DLD1 (cell line): ENCODE data around the gene FBXW9.
"Not testable (repeated sequence)": the region's sequence is repeated elsewhere in the genome, so short reads cannot be mapped to it uniquely, and the experiment has no call there.

Experiments used
- in situ Hi-C: cut with HindIII; loops from 2 replicates; pipeline ENCODE4 v1.10.0; 2017; ENCODE audit warnings: low sequenced_read_pairs

Gene FBXW9

DNA sequence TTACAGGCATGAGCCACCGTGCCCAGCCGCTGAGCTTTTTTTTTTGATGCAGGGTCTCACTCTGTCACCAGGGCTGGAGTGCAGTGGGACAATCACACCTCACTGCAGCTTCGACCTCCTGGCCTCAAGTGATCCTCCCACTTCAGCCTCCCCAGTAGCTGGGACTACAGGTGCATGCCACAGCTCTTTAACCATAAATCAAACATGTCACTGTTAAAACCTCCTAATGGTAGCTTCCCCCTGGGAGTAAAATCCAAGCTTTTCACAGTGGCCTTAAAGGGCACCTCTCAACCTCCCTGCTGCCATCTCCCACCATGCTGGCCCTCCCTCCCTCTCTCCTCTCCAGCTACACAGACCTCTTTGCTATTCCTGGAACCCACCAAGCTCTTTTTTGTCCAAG lies 10.6 kb downstream of the FBXW9 start:
- in situ Hi-C loops, result no loop called here

DNA sequence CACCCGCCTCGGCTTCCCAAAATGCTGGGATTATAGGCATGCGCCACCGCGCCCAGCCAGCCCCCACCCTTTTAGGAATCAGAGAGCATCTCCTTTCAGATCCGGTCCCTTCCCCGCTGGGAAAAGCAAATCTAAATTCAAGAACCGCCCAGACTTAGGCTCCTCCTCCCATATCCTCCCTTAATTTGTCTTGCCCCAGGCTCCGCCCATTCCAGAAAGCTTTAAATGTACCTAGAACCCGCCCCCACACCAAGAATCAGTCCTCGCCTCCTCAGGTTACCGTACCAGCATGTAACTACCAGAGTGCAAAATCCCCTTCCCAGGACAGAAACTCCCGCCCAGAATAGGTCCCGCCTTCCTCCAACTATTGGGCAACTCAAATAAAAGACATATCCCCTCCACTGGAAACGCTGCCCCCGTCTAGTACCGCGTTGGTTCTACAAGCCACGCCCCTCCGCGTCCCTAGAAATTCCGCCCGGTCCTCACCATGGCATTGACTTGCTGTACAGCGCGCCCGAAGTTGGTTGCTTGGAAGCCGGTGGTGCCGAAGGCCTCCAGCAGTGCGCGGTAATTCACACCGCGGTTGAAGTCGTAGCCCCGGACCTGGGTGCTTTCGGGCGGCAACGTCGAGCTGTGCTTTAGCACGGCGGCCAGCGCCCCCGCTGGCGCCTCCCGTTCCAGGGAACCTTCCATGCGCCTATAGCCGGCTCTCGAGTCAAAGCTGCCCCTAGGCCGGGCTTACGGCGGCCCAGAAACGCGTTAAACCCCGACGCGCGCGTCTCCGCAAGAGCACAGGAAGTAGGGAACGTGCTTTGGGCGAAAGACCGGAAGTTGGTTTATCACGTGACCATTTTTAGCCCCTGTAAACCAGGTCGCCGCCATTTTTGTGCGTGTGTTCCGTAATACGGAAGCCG lies 15.1 kb downstream of the FBXW9 start, which contains the start of gene DHPS:
DHPS (minus strand) TSS at position 807 of the 914 bp plus-strand sequence; CDS start at position 693, 114 bp downstream.
- in situ Hi-C loops, result no loop called here

DNA sequence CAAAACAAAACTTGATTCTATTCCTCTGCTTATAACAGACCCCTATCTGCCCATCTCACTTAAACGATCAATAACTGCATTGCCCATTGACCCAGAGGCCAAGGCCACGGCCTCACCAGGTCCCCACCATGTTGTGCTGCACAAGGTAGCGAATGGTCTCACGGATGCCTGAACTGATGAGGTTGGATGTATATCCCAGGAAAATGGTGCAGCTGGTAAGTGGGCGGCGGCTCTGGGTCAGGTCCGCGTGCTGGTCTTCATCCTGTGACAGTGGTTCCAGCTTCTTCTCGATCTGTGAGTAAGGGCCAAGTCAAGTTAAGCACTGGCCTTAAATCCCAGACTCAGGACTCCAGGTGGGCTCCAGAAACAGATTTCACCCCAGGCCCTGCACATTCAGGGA lies 16.4 kb downstream of the FBXW9 start:
- in situ Hi-C loops, result no loop called here

DNA sequence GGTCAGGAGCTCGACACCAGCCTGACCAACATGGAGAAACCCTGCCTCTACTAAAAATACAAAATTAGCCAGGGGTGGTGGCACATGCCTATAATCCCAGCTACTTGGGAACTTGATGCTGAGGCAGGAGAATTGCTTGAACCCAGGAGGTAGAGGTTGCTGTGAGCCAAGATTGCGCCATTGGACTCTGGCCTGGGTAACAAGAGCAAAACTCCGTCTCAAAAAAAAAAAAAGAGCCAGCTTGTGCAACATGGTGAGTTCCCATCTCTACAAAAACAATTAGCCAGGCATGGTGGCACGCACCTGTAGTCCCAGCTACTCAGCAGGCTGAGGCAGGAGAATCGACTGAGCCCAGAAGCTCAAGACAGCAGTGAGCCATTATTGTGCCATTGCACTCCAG lies 18.4 kb downstream of the FBXW9 start:
- in situ Hi-C loops, result not testable (repeated sequence)

DNA sequence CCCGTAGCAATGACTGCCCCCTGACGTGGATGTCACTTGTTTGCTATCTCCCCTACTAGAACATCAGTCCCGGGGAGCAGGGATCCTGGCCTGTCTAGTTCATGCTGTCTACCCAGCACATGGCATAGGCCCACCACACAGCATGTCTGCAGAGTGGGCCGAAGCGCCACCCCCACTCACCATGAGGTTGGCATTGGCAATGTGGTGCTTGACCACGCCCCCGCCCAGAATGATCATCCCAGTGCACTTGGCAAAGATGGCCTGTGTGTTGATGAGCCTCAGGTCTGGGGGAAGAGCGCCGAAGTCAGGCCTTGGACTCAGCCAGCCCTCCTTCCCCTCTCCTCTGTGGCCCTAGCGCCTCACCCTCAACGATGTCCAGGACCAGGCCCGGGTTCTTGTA lies 19.5 kb downstream of the FBXW9 start:
- in situ Hi-C loops, result no loop called here

DNA sequence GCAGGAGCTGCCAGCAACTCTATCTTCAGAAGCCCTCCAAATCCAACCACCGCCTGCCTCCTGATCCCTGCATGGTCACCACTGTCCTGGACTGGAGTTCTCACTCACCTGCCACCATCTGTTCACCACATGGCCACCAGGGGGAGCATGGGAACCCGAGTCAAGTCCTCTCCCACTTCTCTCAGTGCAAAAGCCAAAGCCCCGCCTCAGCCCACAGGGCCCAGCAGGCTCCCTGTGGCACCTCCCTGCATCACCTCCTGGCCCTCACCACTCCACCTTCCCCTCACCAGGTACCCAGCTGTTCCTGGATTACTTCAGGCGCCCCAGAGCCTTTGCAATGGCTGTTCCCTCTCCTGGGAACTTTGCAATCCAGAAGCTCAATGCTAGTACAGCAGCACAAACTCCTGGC lies 20.0 kb downstream of the FBXW9 start:
- in situ Hi-C loops, result no loop called here

DNA sequence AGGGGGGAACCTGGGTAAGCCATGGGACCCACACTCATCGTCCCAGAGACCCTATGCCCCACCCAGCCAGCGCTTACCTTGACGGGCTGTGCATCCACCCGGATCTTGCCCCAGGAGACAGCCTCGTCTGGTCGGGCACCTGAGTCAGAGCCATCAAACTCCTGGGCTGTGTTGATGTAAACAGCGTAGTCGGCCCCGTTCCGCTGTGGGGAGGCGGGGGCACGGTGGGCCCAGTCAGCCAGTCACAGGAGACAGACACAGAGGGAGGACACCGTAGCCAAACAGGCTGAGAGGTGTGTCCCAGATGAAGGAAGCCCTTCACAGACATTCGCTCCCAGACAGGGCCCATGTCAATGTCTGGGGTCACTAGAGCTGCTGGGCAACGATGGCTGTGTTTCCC lies 20.5 kb downstream of the FBXW9 start:
- in situ Hi-C loops, result no loop called here

DNA sequence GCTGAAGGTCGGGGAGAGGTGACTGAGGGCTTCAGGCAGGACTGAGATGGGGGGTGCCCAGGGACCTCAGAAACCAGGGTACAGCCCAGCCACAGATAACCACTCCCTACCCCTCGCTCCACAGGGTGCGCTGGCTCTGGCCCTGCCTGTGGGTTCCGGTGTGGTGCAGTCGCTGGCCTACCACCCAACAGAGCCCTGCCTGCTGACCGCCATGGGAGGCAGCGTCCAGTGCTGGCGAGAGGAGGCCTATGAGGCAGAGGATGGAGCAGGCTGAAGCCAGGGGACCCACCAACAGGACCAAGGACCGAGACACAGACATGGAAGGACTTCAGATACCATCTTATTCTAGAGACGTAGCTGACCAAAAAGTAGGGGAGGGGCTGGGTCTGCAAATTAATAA lies 21.0 kb downstream of the FBXW9 start:
- in situ Hi-C loops, result no loop called here

DNA sequence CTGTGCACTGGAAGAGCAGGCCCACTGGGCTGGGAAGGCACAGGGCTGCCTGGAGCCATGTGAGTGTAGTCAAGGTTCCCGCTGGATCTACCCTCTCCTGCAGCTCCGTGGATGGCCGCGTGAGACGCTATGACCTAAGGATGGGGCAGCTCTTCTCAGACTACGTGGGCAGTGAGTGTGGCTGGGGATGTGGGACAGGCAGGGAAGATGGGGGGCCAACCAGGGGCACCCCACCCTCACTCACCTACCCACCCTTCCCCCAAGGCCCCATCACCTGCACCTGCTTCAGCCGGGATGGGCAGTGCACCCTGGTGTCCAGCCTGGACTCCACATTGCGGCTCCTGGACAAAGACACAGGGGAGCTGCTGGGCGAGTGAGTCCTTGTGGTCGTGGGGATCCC lies 23.7 kb downstream of the FBXW9 start:
- in situ Hi-C loops, result no loop called here

DNA sequence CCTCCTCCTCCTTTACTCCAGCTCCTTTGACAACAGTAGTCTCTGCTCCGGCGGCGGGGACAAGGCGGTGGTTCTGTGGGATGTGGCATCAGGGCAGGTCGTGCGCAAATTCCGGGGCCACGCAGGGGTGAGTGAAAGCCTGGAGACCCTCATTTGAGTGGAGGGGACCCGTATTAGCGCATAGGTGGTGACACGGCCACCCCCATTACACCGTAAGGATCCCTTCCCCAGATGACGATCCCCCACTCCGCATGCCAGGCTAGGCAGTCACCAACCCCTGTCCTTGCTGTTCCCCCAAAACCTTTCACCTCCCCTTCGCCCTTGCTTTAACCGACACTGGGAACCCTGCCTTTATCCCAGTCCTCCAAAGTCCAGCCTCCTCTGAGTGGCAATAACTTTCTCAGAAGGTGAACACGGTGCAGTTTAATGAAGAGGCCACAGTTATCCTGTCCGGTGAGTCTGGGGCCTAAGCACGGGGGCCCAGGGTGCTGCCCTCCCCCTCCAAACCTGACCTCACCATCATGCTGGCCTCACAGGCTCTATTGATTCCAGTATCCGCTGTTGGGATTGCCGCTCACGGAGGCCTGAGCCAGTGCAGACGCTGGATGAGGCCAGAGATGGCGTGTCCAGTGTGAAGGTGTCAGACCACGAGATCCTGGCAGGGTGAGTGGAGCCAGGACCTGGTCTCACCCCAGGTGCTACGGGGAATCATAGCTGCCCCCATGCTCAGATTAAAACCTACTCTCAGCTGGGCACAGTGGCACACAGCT lies 26.1 kb downstream of the FBXW9 start:
- in situ Hi-C loops, result no loop called here

DNA sequence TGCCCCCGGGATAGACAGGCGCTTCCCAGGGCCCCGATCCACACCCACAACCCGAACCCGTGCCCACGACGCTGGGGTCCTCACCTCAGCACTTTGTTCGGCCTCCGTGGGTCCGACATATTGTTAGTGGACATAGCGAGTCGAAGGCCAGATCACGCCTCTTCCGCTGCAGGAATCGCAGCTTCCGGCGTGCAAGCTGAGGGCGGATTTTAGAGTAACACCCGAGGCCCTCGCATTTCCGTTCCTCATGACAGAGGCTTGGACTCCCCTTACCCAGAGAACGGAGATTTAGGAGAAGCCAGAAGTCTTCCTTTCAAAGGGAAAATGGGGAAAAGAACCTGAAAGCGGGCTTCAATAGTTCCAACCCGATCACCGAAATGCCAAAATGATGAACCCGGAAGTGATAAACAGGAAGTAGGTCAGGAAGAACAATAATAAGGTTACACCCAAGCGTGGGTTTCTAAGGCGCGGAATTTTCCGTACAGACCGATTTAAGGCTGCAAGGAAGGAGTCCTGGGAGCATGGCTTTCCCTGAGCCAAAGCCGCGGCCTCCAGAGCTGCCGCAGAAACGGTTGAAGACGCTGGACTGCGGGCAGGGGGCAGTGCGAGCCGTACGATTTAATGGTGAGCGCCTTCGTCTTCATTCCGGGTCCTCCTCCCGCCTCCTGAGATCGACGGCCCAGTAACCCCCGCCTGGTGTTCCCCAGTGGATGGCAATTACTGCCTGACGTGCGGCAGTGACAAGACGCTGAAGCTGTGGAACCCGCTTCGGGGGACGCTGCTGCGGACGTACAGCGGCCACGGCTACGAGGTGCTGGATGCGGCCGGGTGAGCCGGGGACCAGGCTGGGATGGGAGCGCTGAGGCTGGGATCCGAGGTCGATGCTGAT lies 26.9 kb downstream of the FBXW9 start:
- in situ Hi-C loops, result no loop called here

DNA sequence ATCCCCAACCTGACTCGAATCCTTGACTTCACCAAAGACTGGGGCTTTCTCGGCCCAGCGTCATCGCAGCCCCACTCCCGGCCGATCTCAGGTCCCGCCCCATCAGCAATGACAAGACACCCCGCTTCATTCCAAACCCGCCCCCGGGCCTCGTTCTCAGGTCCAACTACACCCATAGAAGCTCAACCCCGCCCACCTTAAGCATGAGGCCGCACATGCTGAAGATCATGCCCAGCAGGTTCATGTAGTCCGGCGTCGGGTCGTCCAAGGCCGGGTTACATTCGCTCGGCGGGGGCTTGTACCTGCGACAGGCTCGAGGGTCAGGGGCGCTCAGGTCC lies 27.5 kb downstream of the FBXW9 start:
- in situ Hi-C loops, result no loop called here

DNA sequence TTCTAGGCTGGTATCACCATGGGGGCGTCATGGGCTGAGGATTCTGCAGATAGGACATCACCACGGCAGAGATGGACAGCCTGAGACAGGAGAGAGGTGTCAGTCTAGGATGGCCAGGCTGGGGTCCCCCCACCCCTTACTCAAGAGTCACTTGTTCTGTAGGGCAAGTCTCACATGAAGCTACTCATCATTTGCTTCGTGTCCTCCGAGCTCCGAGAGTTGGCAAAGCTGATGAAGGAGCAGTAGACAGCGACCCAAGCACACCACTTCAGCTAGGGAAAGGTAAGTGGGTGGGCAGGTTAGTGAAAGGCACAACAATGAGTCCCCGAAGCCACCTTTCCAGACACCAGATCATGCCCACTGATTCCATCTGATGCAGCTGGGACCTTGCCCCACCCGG lies 28.1 kb downstream of the FBXW9 start:
- in situ Hi-C loops, result no loop called here

DNA sequence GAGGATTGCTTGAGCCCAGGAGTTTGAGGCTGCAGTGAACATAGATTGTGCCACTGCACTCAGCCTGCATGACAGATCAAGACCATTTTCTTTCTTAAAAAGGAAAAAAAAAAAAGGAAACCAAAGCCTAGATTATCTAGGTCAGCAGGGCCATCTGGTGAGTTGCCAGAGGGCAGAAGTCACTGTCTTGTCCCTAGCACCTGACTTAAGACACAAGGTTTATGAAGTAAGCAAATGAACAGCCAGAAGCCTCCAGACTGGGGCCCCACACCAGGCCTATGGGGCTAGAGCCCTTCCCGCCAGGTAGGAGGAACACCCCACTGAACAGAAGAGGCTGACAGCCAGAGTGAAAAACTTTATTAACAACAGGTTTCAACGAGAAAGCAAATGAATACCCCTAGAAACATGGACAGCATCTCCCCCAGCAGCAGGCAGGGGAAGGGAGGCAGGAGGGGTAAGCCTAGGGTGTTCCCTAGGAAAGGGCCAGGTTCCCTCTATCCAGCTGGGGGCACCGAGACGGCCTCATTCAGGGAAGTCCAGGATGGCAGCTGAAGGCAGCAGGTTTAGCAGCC lies 28.6 kb downstream of the FBXW9 start:
- in situ Hi-C loops, result no loop called here

DNA sequence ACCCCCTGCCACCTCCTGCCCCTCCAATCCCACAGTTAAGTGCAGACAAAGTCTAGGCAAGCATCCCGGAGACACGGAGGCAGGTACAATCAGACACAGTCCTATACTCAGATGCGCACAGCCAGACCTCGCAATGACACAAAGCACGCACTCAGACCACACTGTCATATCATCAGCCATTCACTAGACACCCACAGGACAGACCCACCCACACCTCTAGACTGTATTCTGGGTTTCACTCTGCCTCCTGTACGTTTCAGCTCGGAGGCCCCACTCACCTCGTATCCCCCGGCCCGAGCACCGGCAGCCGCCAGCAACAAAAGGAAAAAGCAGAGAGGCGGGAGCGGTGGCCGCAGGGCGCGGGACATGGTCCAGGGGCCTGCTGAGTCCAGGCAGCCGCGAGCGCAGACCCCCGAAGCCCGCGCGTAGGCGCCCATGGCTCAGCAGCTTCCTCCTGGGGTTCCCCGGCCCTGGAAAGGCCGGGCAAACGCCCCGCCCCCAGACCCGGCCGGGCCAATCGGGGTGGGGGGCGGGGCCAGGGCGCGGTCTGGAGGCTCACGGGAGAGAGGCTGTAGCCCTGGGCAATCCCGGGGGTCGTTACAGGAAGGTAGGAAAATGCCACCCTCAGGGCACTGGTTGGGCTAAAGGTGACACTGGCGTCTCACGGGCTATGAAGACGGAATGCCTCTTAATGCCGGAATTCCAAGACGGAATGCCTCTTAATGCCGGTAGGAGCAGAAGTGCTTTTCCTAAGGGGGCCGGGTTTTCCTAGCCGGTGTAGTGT lies 30.0 kb downstream of the FBXW9 start, which contains the start of the genes MAN2B1 and WDR83:
MAN2B1 (minus strand) TSS at position 478 of the 784 bp plus-strand sequence; CDS start at position 437, 41 bp downstream.
WDR83 (plus strand) TSS at position 543 of the 784 bp plus-strand sequence. CDS start 2,984 bp downstream, outside the sequence.
- in situ Hi-C loops, result no loop called here

DNA sequence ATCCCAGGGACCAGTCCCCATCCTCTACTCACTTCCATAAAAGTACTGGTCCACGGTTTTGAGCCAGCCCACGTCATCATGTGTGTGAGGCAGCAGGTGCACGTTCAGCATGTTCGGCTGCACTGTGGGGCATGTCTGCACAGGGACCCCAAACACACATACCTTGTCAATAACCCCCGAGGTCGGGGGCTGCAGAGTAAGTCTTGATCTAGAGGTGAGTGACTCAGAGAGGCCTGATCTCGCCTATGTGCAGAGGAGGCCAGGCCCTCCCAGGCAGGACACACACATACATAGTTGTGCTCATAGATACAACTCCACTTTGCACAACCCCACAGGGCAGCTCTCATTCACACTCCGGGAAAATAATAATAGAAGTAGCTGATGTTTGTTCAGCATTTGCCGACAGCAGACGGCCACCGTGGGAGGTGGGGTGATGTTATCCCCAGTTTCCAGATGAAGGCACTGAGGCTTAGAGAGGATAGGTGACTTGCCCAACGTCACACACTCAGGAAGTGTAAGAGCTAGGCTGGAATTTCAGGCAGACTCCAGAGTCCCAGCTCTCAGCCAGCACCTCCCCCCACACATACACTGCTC lies 30.7 kb downstream of the FBXW9 start:
- in situ Hi-C loops, result no loop called here

DNA sequence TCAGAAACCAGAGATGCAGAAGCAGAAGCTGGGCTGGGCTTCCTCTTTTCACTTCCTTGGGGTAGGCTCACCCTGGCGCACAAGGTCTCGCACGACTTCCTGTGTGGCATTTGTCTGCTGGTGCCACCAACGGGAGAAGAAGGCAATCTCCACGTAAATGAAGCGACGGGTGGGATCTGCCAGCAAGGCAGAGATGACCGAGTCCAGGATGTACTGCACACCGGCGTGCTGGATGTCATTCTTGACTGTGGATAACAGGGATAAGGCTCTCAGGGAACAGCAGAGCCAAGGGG lies 31.2 kb downstream of the FBXW9 start:
- in situ Hi-C loops, result no loop called here

DNA sequence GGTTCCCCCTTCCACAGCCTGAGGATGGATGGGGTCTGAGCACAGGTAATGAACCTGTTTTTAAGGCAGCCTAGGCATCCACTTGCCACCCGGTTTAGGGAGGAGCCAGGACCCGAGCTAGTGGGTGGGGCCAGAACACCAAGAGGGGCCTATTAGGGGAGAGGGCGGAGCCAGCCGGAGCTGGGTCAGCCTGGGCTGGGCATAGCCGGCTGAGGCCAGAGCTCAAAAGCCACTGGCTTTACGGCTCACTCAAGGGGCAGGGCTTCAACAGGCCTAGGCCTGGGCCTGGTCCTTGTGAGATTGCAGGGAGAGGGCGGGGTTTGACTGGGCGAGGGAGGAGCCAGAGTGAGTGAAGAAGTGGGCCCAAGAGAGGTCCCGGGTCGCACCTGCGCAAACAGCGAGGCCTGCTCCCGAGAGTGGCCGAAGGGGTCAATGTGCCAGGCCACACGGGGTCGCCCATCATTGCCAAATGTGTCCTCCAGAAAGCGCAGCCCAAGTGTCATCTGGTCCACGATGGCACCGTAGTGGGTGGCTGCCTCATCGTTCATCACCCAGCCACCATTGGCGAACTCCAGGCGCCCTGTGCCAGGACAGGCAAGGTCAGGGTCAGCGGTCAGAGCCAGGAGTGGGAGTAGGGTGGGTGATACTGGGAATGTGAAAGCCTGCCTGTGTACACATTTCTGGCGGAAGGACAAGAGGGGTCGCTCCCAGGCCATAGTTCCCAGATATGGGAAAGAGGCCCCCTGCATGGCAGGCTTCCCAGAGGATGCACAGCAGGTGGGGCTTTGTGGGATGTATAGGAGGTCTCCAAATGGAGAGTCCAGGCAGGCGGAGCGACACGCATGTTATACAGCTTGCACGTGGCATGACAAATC lies 31.8 kb downstream of the FBXW9 start:
- in situ Hi-C loops, result no loop called here

DNA sequence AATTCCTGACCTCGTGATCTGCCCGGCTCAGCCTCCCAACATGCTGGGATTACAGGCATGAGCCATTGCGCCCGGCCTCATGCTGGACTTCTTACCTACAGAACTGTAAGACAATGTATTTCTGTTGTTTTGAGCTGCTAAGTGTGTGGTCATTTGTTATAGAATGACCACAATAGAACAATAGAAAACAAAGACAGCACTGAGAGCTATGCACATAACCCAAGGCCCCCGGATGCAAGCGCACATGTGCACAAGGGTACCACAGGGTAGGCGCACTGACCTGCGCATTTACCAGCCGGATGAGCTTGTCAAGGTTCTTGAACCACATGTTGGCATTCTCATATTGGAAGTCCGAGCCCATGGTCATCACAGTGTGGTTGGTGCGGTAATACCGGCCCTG lies 35.5 kb downstream of the FBXW9 start:
- in situ Hi-C loops, result no loop called here
